Activated CD4-positive, CD25-positive, alpha-beta regulatory T cell (primary cell): ENCODE data around the gene TP53TG3D.
"Not testable (repeated sequence)": the region's sequence is repeated elsewhere in the genome, so short reads cannot be mapped to it uniquely, and the experiment has no call there.

Experiments
- DNase-seq, 4 experiments: peaks; one replicate each; lab custom pipeline; 2025; lab: John Stamatoyannopoulos, UW

The TP53TG3D gene

GRCh38 chr16:32252986-32253385 lies at the start of gene TP53TG3D:
TSS of gene TP53TG3D (plus strand) at chr16:32253286. CDS start at chr16:32253354, 68 bp downstream.
- not testable (repeated sequence) for DNase-seq

DNA sequence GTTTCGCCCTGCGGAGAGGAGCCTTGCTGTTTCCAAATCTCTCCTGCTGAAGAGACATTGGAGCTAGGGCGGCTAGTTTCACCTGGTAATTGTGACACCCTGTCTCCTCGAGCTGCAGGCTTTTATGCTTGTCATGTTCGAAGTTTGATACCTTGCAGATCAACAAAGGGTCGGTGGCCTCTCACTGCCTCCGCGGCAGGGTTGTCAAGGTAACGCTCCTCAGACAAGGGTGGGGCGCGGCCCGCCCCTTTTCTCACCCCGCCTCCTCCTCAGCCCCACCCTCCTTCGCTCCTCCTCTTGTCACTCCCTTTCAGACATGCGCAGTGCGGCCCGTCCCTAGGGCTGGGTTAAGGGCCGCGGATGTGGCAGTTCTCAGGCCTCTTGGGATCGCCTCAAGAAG lies 421 bp downstream of the TP53TG3D start:
- not testable (repeated sequence) for DNase-seq

- DNase-seq: not testable (repeated sequence)
Observed at GRCh38 chr16:32261526-32261925, 8.4 kb downstream of the TP53TG3D start.

GRCh38 chr16:32263552-32263951 lies 10.5 kb downstream of the TP53TG3D start:
- DNase-seq: not testable (repeated sequence)

DNA sequence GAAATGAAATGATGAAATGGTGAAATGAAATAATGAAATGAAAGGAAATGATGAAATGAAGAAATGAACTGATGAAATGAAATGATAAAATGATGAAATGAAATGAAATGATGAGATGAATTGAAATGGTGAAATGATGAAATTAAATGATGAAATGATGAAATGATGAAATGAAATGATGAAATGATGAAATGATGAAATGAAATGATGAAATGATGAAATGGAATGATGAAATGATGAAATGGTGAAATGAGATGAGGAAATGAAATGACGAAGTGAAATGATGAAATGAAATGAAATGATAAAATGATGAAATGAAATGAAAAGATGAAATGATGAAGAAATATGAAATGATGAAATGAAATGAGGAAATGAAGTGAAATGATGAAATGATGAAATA lies 28.8 kb downstream of the TP53TG3D start:
- DNase-seq: not testable (repeated sequence)

- DNase-seq: not testable (repeated sequence)
Observed at GRCh38 chr16:32283024-32283423, 29.9 kb downstream of the TP53TG3D start.

GRCh38 chr16:32283917-32284495 lies 30.9 kb downstream of the TP53TG3D start:
- DNase-seq: not testable (repeated sequence)

DNA sequence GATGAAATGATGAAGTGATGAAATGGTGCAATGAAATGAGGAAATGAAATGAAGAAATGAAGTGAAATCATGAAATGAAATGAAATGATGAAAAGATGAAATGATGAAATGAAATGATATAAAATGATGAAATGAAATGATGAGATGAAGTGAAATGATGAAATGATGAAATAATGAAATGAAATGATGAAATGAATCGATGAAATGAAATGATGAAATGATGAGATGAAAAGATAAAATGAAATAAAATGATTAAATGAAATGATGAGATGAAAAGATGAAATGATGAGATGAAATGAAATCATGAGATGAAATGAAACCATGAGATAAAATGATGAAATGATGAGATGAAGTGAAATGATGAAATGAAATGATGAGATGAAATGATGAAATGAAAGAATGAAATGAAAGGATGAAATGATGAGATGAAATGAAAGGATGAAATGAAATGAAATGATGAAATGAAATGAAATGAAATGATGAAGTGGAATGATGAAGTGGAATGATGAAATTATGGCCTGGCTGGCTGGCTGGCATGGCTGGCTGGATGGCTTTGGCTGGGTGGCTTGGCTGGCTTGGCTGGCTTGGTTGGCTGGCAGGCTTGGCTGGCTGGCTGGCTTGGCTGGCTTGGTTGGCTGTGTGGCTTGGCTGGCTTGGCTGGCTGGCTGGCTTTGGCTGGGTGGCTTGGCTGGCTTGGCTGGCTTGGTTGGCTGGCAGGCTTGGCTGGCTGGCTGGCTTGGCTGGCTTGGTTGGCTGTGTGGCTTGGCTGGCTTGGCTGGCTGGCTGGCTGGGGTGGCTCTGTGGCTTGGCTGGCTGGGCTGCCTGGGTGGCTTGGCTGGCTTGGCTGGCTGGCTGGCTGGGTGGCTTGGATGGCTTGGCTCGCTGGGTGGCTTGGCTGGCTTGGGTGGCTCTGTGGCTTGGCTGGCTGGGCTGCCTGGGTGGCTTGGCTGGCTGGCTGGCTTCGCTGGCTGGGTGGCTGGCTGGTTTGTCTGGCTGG lies 32.0 kb downstream of the TP53TG3D start:
- DNase-seq: not testable (repeated sequence)

GRCh38 chr16:32286193-32286592 lies 33.1 kb downstream of the TP53TG3D start:
- DNase-seq: not testable (repeated sequence)

DNA sequence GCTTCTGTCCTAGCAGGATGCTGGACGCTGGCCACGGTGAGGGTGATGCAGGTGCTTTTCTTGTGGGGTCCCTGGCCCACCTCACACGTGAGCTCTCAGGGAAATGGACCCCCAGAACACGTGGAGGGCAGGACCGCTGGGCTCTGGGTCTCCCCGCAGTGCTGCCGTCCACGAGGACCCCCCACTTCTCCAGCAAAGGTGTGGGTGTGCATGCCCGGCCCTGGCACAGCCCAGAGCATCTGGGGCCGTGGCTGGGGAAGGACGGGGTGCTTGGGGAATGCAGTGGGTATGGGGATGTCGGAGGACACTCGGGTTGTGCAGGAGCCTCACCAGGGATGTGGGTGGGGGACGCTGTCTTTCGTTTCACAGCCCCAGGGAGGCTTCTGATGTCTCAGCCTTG lies 34.7 kb downstream of the TP53TG3D start:
- DNase-seq: not testable (repeated sequence)

- DNase-seq: not testable (repeated sequence)
Observed at GRCh38 chr16:32289197-32289596, 36.1 kb downstream of the TP53TG3D start.

- DNase-seq: not testable (repeated sequence)
Observed at GRCh38 chr16:32302776-32303175, 49.7 kb downstream of the TP53TG3D start.
